ENCODE results near the gene SAMD4A.

Gene SAMD4A

GRCh38 chr14:54804538-54805041 is 237.7 kb downstream of the SAMD4A start:
- TF ChIP-seq CTCF (IDR thresholded peaks at IDR 0.05; ENCODE audit: low read depth, low read length), result no peak
- DNase-seq (ENCODE audit: extremely low read depth, low read depth), result no peak

GRCh38 chr14:54805070-54805444 is 238.1 kb downstream of the SAMD4A start:
- no peak for TF ChIP-seq CTCF (IDR thresholded peaks at IDR 0.05; ENCODE audit: low read depth, low read length)
- no peak for DNase-seq (ENCODE audit: extremely low read depth, low read depth)

DNA sequence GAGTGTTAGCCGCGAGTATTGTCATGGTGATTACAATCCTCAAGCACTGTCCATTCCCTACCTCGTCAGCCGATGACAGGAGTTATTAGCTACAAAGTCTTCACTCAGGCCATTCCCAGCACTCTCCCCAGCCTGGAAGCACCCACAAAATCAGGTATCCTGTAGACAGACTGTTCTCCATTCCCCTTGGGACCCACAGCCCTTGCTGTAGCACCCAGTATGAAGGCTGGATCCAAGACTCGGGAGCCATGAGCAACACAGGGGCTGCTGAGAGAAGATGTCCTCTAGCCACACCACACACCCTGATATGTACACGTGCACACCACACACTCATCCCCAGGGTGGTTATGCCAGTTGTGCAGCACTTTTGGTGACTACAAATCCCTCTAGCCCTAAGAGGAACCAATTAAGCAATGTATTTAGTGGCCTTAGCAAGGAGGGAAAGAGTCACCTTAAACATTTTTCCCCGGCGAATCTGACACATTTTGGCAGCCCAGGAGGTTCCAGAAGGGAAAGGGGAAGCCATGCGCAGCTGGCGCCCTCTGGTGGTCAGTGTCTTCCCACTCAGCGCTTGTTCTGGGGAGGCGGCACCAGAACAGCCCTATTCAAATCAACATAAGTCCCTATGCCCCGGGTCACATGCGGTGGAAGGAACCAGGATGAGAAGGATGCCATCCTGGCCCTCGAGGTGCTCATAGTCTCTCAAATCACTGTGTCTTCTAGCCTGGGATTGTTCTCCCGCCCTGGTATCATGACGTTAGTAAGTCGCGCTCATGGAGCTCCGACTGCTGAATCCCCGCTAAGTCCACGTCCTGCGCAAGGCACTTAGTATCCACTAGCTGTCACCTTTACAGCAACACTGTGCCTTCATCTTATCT is 238.8 kb downstream of the SAMD4A start:
- peak; percentile 52 for DNase-seq (ENCODE audit: extremely low read depth, low read depth)
- TF ChIP-seq CTCF (IDR thresholded peaks at IDR 0.05; ENCODE audit: low read depth, low read length), result peak; percentile 94

GRCh38 chr14:54806616-54807015 is 239.7 kb downstream of the SAMD4A start:
- no peak for TF ChIP-seq CTCF (IDR thresholded peaks at IDR 0.05; ENCODE audit: low read depth, low read length)
- DNase-seq (ENCODE audit: extremely low read depth, low read depth), result no peak

DNA sequence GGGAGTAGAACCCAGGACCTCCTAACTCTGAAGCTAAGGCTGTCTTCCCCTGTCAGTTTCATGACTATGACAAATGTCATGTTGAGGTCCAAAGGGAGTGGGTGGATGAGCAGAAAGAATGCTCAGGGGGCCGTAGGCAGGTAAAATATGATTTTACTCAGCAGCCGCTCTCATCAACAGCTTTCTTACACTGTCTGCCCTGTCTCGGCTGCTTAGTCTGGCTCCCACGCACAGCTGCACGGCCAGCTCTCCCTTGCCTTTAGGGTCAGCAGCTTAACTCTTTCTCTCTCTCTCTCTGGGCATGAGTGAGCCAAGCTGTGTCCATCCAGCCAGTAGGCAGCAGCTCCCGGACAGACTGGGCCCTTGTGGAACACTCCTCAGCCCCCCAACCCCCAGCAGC is 240.5 kb downstream of the SAMD4A start:
- DNase-seq (ENCODE audit: extremely low read depth, low read depth), result no peak
- TF ChIP-seq CTCF (IDR thresholded peaks at IDR 0.05; ENCODE audit: low read depth, low read length), result no peak

DNA sequence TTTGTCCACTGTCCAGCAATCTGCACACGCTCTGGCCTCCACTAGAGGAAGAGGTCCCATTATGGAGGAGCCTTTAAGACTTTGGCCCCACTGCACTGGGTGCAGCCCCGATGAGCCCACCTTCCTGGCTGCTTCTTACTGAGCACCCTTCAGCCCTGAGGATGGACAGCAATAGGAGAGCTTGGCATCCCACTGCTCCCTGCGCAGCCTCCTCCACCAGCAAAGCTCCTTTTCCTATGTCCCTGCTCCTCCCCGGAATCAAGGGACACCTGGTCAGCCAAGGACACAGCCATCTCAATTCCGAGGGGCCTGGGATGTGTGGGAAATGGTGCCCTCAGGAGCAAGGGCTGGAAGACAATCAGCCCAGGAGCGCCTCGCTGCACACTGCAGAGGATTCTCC is 241.0 kb downstream of the SAMD4A start:
- TF ChIP-seq CTCF (IDR thresholded peaks at IDR 0.05; ENCODE audit: low read depth, low read length), result no peak
- no peak for DNase-seq (ENCODE audit: extremely low read depth, low read depth)

- DNase-seq (ENCODE audit: extremely low read depth, low read depth), result no peak
- no peak for TF ChIP-seq CTCF (IDR thresholded peaks at IDR 0.05; ENCODE audit: low read depth, low read length)
Measured at GRCh38 chr14:54808326-54809161, 241.6 kb downstream of the SAMD4A start.
